Lung (tissue), 12 donors: ENCODE data around the gene FOXP2. TPM values are rescaled to one million over a fixed set of nuclear protein-coding genes. Genes with fewer than 3 reads are reported as not detected.

Experiments used
- ATAC-seq: fragments of 200-7000 bp; cut with Tn5 transposase; one replicate; pipeline ENCODE4 v1.9.1; 2020; ENCODE audit warnings: moderate number of reproducible peaks; ENCODE audit not compliant: insufficient read depth, low FRiP score
- DNase-seq, 3 donors: peaks; one replicate each; pipeline ENCODE4 v3.0.0-alpha.2; 2013 to 2017
- H3K27ac ChIP-seq, 2 donors: one replicate each; pipeline ENCODE4 v1.5.1; 2013; ENCODE audit warnings: mild to moderate bottlenecking in 2 of 2, moderate library complexity in 2 of 2, control low read depth in 1 of 2, inconsistent platforms in 1 of 2, low read depth in 1 of 2, low read length in 1 of 2
- H3K27me3 ChIP-seq, 3 donors: one replicate each; pipeline ENCODE4 v1.5.1; 2013; ENCODE audit warnings: low read length in 2 of 3; ENCODE audit not compliant: control insufficient read depth in 3 of 3, insufficient read depth in 3 of 3
- H3K36me3 ChIP-seq, 4 donors: one replicate each; pipeline ENCODE4 v1.5.1; 2013; ENCODE audit warnings: low read length in 4 of 4, mild to moderate bottlenecking in 1 of 4, moderate library complexity in 1 of 4; ENCODE audit not compliant: control insufficient read depth in 4 of 4, insufficient read depth in 4 of 4
- H3K4me1 ChIP-seq, 5 donors: one replicate each; pipeline ENCODE4 v1.5.1; 2013; ENCODE audit warnings: low read length in 5 of 5, mild to moderate bottlenecking in 2 of 5, moderate library complexity in 1 of 5; ENCODE audit not compliant: control insufficient read depth in 5 of 5, insufficient read depth in 5 of 5
- H3K4me3 ChIP-seq: one replicate; pipeline ENCODE4 v1.5.1; 2013; ENCODE audit warnings: mild to moderate bottlenecking, control low read depth, moderate library complexity
- H3K9ac ChIP-seq, 2 donors: one replicate each; pipeline ENCODE4 v1.5.1; 2013; ENCODE audit warnings: low read length in 2 of 2, control low read depth in 1 of 2; ENCODE audit not compliant: insufficient read depth in 1 of 2
- H3K9me3 ChIP-seq, 4 donors: one replicate each; pipeline ENCODE4 v1.5.1; 2013; ENCODE audit warnings: low read length in 3 of 4, mild to moderate bottlenecking in 1 of 4, moderate library complexity in 1 of 4; ENCODE audit not compliant: control insufficient read depth in 4 of 4, insufficient read depth in 3 of 4
- CTCF ChIP-seq: IDR thresholded peaks from 2 replicates; pipeline ENCODE4 v1.5.1; 2012; ENCODE audit warnings: mild to moderate bottlenecking; ENCODE audit errors: control extremely low read depth, extremely low read depth
- WGBS, 2 donors: extraction: QIAGEN DNeasy Blood & Tissue Kit; methylation state at CpG; one replicate each; pipeline ENCODE4 v1.1.7; 2013; 5-methylcytosine and 5-hydroxymethylcytosine counted together
- polyA plus RNA-seq, 2 donors: library from polyadenylated mRNA; stranded (reverse); fragments of 200-250 nt; gene quantifications; one replicate each; pipeline ENCODE4 v1.2.1, GENCODE V29; 2013
- total RNA-seq, 2 donors: library from RNA; depleted of rRNA in 1 of 2; stranded (reverse); fragments of >200 nt in 1 of 2; gene quantifications; one replicate each; pipeline ENCODE4 v1.2.1, GENCODE V29; 2014 to 2021
- donor health status: control.
- donor health status: control.
- donor health status: Bipolar disorder and iron deficiency.
- donor health status: healthy.
- donor health status: DM: yes; HTN: yes; CAD: no.

FOXP2 gene
- total and polyA plus RNA-seq, 4 donors = 0.93 to 49.3 (median 5.0) TPM

- Histone ChIP-seq H3K9me3 (no peaks in the 10 kb centered on the region), H3K27me3 (no peaks in the 10 kb centered on the region), H3K4me3 (no peak overlapping the region), H3K27ac (no peak overlapping the region), H3K36me3 (no peaks in the 10 kb centered on the region), H3K9ac (no peak overlapping the region), H3K4me1 (peaks cover 2 to 35% (median 12%) of the 10 kb centered on the region in 5 donors)
- no peak for TF ChIP-seq CTCF
- DNase-seq (no peak), ATAC-seq (no peak)
- 86 to 94% methylated on average over 4 of the region's 4 CpGs for WGBS, 2 donors
Measured at GRCh38 chr7:114658216-114658615, 243.6 kb downstream of the FOXP2 start.

- Histone ChIP-seq H3K9me3 (no peaks in the 10 kb centered on the region), H3K27ac (no peak overlapping the region), H3K4me3 (no peak overlapping the region), H3K27me3 (no peaks in the 10 kb centered on the region), H3K4me1 (peaks cover 0 to 37% (median 6%) of the 10 kb centered on the region in 5 donors), H3K36me3 (no peaks in the 10 kb centered on the region), H3K9ac (no peak overlapping the region)
- DNase-seq = peak in 2 of 3 donors; percentile 26 to 32
- no peak for TF ChIP-seq CTCF
- ATAC-seq = no peak
- 63 to 76% methylated on average over 7 of the region's 7 CpGs for WGBS, 2 donors
Measured at GRCh38 chr7:114659409-114660125, 245.0 kb downstream of the FOXP2 start.

- Histone ChIP-seq H3K9ac (no peak overlapping the region), H3K4me1 (peaks cover 0 to 37% (median 6%) of the 10 kb centered on the region in 5 donors), H3K27me3 (no peaks in the 10 kb centered on the region), H3K4me3 (no peak overlapping the region), H3K36me3 (no peaks in the 10 kb centered on the region), H3K9me3 (no peaks in the 10 kb centered on the region), H3K27ac (no peak overlapping the region)
- no peak for TF ChIP-seq CTCF
- WGBS, 2 donors = 6 to 20% methylated on average over 1 of the region's 1 CpG
- no peak for ATAC-seq
- peak in 2 of 3 donors; percentile 30 to 34 for DNase-seq
Measured at GRCh38 chr7:114660126-114660486, 245.5 kb downstream of the FOXP2 start.

GRCh38 chr7:114660753-114661152 lies 246.1 kb downstream of the FOXP2 start:
- no peaks in the 10 kb centered on the region for H3K27me3 ChIP-seq

More at GRCh38 chr7:114660753-114661152, 246.1 kb downstream of the FOXP2 start:
- Histone ChIP-seq H3K36me3 (no peaks in the 10 kb centered on the region), H3K9ac (no peak overlapping the region), H3K27ac (no peak overlapping the region), H3K4me1 (peaks cover 0 to 37% (median 6%) of the 10 kb centered on the region in 5 donors), H3K4me3 (no peak overlapping the region), H3K9me3 (no peaks in the 10 kb centered on the region)
- 96% methylated on average over 2 of the region's 2 CpGs for WGBS, 2 donors
- no peak for ATAC-seq
- no peak for DNase-seq
- no peak for TF ChIP-seq CTCF
